Measurements from ENCODE around the gene PGAM2.
"Not testable (repeated sequence)": the region's sequence is repeated elsewhere in the genome, so short reads cannot be mapped to it uniquely, and the experiment has no call there.

The PGAM2 gene

GRCh38 chr7:44018857-44019807 lies 46.2 kb downstream of the PGAM2 start:
- DNase-seq, result peak; percentile 99

- DNase-seq, result not testable (repeated sequence)
Observed at GRCh38 chr7:44015090-44015489, 50.3 kb downstream of the PGAM2 start.

Measured in stimulated activated CD4-positive, alpha-beta T cell treated with anti-CD3 and anti-CD28 coated beads, Interleukin-1b, Interleukin-23, amount 100 ng/mL, for 48 hours (primary cell).